SK-N-SH treated with all-trans-retinoic acid at 6 μM for 48 hours (cell line): Measurements from ENCODE around the gene MRPS35.

Source experiments
- ATAC-seq: fragments of 200-7000 bp; cut with Tn5 transposase; 3 replicates; pipeline ENCODE4 v1.9.1; 2020; ENCODE audit warnings: mild to moderate bottlenecking, moderate library complexity
- ARNTL ChIP-seq: fragments of 450-650 bp; formaldehyde crosslinking; IDR thresholded peaks from 2 replicates; pipeline ENCODE4 v1.5.0; 2020; ENCODE audit warnings: low read depth, mild to moderate bottlenecking, moderate library complexity, borderline replicate concordance
- ESRRG ChIP-seq: fragments of 250-450 bp; sonication (Bioruptor Pico); IDR thresholded peaks from 2 replicates; pipeline ENCODE4 v1.6.1; 2021; ENCODE audit warnings: mild to moderate bottlenecking
- GLIS3 ChIP-seq: fragments of 250-450 bp; sonication (Bioruptor Pico); IDR thresholded peaks from 2 replicates; pipeline ENCODE4 v1.5.0; 2020; ENCODE audit warnings: mild to moderate bottlenecking, moderate library complexity
- ISL1 ChIP-seq: fragments of 250-450 bp; sonication (Bioruptor Pico); IDR thresholded peaks from 2 replicates; pipeline ENCODE4 v2.1.2; 2022; ENCODE audit warnings: mild to moderate bottlenecking, moderate library complexity
- OSR1 ChIP-seq: fragments of 250-450 bp; sonication (Bioruptor Pico); IDR thresholded peaks from 2 replicates; pipeline ENCODE4 v1.8.0; 2022; ENCODE audit warnings: moderate library complexity, mild to moderate bottlenecking, inconsistent platforms
- RARB ChIP-seq: fragments of 250-450 bp; sonication (Bioruptor Pico); IDR thresholded peaks from 2 replicates; pipeline ENCODE4 v1.8.0; 2021; ENCODE audit warnings: mild to moderate bottlenecking, moderate library complexity
- SNAI2 ChIP-seq: fragments of 250-450 bp; sonication (Bioruptor Pico); IDR thresholded peaks from 2 replicates; pipeline ENCODE4 v1.5.0; 2020; ENCODE audit warnings: mild to moderate bottlenecking, moderate library complexity
- TOX ChIP-seq: fragments of 250-450 bp; sonication (Bioruptor Pico); IDR thresholded peaks from 2 replicates; pipeline ENCODE4 v1.8.0; 2021; ENCODE audit warnings: mild to moderate bottlenecking, moderate library complexity, borderline replicate concordance
- TSHZ2 ChIP-seq: fragments of 250-450 bp; sonication (Bioruptor Pico); IDR thresholded peaks from 2 replicates; pipeline ENCODE4 v1.5.0; 2020; ENCODE audit warnings: mild to moderate bottlenecking, moderate library complexity
- ZC3H10 ChIP-seq: fragments of 250-450 bp; sonication (Bioruptor Pico); IDR thresholded peaks from 2 replicates; pipeline ENCODE4 v1.5.1; 2021; ENCODE audit warnings: mild to moderate bottlenecking, moderate library complexity
- ZFP3 ChIP-seq: fragments of 250-450 bp; sonication (Bioruptor Pico); IDR thresholded peaks from 2 replicates; pipeline ENCODE4 v1.5.0; 2020; ENCODE audit warnings: mild to moderate bottlenecking, moderate library complexity
- ZFP30 ChIP-seq: fragments of 450-650 bp; formaldehyde crosslinking; IDR thresholded peaks from 2 replicates; pipeline ENCODE4 v1.5.0; 2022; ENCODE audit warnings: mild to moderate bottlenecking, moderate library complexity
- ZNF565 ChIP-seq: fragments of 450-650 bp; formaldehyde crosslinking; conservative IDR thresholded peaks from 2 replicates; pipeline ENCODE4 v1.5.0; 2020; ENCODE audit warnings: low read depth, mild to moderate bottlenecking, moderate library complexity
- ZNF70 ChIP-seq: fragments of 450-650 bp; formaldehyde crosslinking; IDR thresholded peaks from 2 replicates; pipeline ENCODE4 v1.5.0; 2020; ENCODE audit warnings: mild to moderate bottlenecking, moderate library complexity
- ZNF8 ChIP-seq: fragments of 450-650 bp; formaldehyde crosslinking; IDR thresholded peaks from 2 replicates; pipeline ENCODE4 v1.5.0; 2020; ENCODE audit warnings: mild to moderate bottlenecking, moderate library complexity
- TF ChIP-seq, protein P1 (sequence below): fragments of 250-450 bp; sonication (Bioruptor Pico); IDR thresholded peaks from 2 replicates; pipeline ENCODE4 v1.8.0; 2021; ENCODE audit warnings: low read depth, mild to moderate bottlenecking, moderate library complexity, borderline replicate concordance
- TF ChIP-seq, protein P2 (sequence below): fragments of 250-450 bp; sonication (Bioruptor Pico); IDR thresholded peaks from 2 replicates; pipeline ENCODE4 v1.5.1; 2021; ENCODE audit warnings: mild to moderate bottlenecking, moderate library complexity
- TF ChIP-seq, protein P3 (sequence below): fragments of 250-450 bp; sonication (Bioruptor Pico); IDR thresholded peaks from 2 replicates; pipeline ENCODE4 v1.8.0; 2020; ENCODE audit warnings: mild to moderate bottlenecking, moderate library complexity, borderline replicate concordance

MRPS35 gene

GRCh38 chr12:27710592-27711316 is at the start of gene MRPS35:
Gene MRPS35 (plus strand): TSS chr12:27710832. CDS start chr12:27710844, 12 bp downstream.
- 0 out of 2 replicates have a peak, but pooled peaks have one; percentile 56 for TF ChIP-seq TSHZ2
- no peak for TF ChIP-seq ZNF70
- peak; percentile 97 for ATAC-seq

- TF ChIP-seq ZFP3 (no peak), ZNF8 (CRISPR knock-in tag) (no peak), ZNF565 (CRISPR knock-in tag) (no peak), ESRRG (no peak)
- no peak for ATAC-seq
Observed at GRCh38 chr12:27665704-27666103, 44.9 kb upstream of the MRPS35 start.

DNA sequence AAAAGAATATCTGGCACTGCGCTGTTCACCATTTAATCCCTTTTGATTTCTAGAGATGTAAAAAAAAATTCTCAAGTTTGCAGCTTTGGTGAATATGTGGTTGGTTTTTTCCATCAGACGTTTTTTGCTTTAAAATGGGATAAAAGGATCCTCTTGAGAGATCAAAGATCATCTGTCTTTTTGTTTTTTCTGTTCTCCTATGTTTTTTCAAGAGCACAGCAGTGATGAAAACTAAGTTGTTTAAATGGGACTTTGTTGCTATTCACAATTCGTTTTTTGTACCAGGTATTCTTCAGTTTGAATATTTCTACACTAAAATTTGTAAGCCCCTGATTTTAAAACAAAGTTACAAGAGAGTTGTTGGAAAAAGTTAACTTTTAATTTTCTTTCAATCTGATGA is 44.1 kb upstream of the MRPS35 start:
- TF ChIP-seq ARNTL (CRISPR knock-in tag) (no peak), SNAI2 (CRISPR knock-in tag) (no peak), ISL1 (CRISPR knock-in tag) (no peak), ZFP3 (no peak), GLIS3 (no peak), TOX (CRISPR knock-in tag) (no peak), ZFP30 (no peak), ZC3H10 (CRISPR knock-in tag) (no peak), ZNF70 (no peak)
- TF ChIP-seq, protein P1, sequence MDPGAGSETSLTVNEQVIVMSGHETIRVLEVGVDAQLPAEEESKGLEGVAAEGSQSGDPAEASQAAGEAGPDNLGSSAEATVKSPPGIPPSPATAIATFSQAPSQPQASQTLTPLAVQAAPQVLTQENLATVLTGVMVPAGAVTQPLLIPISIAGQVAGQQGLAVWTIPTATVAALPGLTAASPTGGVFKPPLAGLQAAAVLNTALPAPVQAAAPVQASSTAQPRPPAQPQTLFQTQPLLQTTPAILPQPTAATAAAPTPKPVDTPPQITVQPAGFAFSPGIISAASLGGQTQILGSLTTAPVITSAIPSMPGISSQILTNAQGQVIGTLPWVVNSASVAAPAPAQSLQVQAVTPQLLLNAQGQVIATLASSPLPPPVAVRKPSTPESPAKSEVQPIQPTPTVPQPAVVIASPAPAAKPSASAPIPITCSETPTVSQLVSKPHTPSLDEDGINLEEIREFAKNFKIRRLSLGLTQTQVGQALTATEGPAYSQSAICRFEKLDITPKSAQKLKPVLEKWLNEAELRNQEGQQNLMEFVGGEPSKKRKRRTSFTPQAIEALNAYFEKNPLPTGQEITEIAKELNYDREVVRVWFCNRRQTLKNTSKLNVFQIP (CRISPR knock-in tag), result no peak
- TF ChIP-seq, protein P2, sequence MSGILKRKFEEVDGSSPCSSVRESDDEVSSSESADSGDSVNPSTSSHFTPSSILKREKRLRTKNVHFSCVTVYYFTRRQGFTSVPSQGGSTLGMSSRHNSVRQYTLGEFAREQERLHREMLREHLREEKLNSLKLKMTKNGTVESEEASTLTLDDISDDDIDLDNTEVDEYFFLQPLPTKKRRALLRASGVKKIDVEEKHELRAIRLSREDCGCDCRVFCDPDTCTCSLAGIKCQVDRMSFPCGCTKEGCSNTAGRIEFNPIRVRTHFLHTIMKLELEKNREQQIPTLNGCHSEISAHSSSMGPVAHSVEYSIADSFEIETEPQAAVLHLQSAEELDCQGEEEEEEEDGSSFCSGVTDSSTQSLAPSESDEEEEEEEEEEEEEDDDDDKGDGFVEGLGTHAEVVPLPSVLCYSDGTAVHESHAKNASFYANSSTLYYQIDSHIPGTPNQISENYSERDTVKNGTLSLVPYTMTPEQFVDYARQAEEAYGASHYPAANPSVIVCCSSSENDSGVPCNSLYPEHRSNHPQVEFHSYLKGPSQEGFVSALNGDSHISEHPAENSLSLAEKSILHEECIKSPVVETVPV (CRISPR knock-in tag), result no peak
- TF ChIP-seq, protein P3, sequence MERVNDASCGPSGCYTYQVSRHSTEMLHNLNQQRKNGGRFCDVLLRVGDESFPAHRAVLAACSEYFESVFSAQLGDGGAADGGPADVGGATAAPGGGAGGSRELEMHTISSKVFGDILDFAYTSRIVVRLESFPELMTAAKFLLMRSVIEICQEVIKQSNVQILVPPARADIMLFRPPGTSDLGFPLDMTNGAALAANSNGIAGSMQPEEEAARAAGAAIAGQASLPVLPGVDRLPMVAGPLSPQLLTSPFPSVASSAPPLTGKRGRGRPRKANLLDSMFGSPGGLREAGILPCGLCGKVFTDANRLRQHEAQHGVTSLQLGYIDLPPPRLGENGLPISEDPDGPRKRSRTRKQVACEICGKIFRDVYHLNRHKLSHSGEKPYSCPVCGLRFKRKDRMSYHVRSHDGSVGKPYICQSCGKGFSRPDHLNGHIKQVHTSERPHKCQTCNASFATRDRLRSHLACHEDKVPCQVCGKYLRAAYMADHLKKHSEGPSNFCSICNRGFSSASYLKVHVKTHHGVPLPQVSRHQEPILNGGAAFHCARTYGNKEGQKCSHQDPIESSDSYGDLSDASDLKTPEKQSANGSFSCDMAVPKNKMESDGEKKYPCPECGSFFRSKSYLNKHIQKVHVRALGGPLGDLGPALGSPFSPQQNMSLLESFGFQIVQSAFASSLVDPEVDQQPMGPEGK (CRISPR knock-in tag), result no peak
- no peak for ATAC-seq

DNA sequence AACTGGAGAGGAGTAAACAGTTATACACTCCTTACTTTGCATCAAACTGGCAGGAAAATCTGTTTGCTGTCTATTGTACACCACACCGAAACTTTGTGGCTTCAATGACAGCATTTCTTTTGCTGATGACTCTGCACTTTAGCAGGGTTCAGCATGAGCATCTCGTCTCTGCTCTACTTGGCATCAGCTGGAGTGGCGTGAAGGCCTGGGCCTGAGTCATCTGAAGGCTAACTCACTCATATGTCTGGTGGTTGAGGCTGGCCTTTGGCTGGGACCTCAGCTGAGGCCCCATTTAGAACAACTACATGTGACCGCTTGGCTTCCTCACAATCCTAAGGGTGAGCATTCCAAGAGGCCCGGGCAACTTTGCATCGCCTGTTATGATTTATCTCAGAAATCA is 43.1 kb upstream of the MRPS35 start:
- ATAC-seq, result no peak
- no peak for TF ChIP-seq ZNF565 (CRISPR knock-in tag)
- no peak for TF ChIP-seq OSR1 (CRISPR knock-in tag)
- no peak for TF ChIP-seq RARB (CRISPR knock-in tag)
- TF ChIP-seq ESRRG, result no peak
- TF ChIP-seq, protein P2 (CRISPR knock-in tag), result no peak
- TF ChIP-seq TOX (CRISPR knock-in tag), result no peak
- no peak for TF ChIP-seq ARNTL (CRISPR knock-in tag)
- TF ChIP-seq, all 23 proteins: peak for 0
